ENCODE measurements around the gene TTC24. TPM values are rescaled to one million over a fixed set of nuclear protein-coding genes. Genes with fewer than 3 reads are reported as not detected.

TTC24 gene
- total RNA-seq = not detected in 2 replicates

DNA sequence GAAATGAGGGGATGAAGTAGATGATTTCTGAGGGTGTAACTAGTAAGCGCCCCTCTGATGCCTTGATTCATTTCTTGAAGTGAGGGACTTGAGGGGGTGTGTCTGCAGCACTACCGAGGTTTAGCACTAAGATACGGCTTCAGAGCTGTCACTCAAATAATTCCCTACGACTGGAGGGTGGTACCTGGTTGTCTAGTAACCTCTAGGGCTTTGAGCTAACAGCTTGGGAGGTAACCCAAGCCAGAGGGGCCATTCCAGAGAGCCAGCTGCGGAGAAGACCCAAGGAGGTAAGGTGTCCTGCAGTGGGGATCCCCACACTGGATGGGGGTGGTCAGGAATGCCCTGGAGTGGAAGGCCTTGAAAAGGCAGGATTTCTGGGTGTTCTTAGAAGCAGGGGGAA lies at the start of gene TTC24:
TSS of gene TTC24 (plus strand) at position 252 of the 400 bp plus-strand sequence. CDS start 1,642 bp downstream, outside the sequence.

DNA sequence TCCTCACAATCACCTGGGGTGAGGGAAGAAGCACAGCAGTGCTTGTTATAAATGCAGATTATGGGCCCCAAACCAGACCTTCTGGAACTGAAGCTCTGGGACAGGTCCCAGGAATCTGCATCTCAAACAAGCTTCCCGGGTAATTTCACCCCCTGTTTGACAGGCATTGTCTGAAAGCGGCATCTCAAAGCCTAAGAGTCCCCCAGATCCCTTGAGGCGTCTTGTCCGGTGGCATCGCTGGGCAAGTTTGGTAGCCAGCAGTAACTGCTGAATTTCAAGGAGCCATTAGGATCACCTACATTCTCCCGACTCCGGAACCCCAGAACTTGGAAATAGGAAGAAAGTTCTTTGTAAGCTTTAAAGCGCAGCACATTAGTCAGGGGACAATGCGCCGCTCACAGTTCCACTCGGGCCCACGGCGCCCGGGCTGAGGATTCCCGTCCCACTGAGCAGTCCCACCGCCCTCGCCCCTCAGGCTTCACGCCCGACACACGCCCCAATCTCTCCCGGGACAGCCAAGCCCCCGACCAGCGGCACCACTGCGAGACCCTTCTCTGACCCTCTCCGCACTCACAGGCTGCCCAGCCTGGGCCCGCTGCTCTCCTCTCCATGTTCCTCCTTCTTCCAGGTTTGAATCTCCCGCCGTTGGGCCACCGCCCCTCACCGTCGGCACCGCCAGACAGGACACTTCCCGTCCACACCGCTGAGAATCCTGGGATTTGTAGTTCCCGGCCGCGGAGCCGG lies 7.4 kb upstream of the TTC24 start, which contains the start of gene IQGAP3:
TSS of gene IQGAP3 (minus strand) at position 647 of the 744 bp plus-strand sequence. CDS start at position 611, 36 bp downstream.

DNA sequence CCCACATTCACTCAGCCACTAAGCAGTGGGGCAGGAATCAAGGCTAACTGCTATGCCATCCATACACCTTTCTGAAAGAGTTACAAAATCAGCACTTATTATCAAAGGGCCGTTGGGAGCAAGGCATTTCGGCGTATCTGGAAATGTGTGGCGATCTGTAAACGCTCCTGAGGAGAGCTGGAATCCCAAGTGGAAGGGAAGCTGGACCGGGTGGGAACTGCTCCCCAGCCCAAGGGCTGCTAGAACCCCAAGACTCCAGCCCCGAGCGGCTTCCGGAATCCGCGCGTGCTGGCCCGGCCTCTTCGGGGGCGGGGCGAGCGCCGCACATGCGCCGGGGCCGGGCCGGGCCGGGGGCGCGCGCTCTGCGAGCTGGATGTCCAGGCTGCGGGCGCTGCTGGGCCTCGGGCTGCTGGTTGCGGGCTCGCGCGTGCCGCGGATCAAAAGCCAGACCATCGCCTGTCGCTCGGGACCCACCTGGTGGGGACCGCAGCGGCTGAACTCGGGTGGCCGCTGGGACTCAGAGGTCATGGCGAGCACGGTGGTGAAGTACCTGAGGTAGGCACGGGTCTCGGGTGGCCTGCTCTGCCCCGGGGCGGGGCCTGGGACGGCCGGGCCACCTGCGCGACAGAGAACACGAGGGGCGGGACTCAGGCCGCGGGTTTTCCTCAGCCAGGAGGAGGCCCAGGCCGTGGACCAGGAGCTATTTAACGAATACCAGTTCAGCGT lies 12.1 kb downstream of the TTC24 start, which contains the start of gene NAXE:
TSS of gene NAXE (plus strand) at position 345 of the 726 bp plus-strand sequence. CDS start at position 374, 29 bp downstream.

DNA sequence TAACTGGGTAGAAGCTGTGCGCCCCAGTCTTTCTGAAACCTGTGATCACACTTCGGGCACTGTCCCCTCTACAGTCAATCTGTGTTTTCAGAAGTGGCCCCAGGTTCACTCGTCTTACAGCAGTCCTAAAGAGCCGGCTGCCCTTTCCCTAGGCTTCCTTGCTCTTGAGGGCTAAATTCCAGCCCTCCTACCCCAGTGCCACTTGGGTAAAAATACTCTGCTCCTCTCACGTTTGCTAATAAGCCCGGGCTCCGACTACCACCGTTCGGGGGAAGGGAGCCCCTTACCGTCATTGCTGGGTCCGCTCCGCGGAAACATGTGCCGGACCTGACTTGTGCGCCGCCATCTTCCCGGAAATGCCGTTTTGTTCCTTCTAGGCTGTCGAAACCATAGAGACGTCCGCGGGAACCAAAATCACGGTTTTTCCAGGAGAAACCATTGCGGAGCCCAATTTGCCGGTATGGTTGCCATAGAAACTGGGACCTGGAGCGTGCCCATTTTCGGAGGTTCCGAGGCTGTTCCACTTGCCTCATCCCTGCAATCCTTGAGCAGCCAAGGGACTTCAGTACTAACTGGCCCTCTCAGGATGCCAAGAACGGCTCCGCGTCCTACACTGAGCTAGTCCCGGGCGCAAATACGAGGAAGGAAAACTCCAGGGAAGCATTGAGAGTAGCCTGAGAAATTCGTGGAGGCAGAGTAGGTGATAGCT lies 21.8 kb downstream of the TTC24 start, which contains the start of gene GPATCH4:
TSS of gene GPATCH4 (minus strand) at position 358 of the 709 bp plus-strand sequence.

DNA sequence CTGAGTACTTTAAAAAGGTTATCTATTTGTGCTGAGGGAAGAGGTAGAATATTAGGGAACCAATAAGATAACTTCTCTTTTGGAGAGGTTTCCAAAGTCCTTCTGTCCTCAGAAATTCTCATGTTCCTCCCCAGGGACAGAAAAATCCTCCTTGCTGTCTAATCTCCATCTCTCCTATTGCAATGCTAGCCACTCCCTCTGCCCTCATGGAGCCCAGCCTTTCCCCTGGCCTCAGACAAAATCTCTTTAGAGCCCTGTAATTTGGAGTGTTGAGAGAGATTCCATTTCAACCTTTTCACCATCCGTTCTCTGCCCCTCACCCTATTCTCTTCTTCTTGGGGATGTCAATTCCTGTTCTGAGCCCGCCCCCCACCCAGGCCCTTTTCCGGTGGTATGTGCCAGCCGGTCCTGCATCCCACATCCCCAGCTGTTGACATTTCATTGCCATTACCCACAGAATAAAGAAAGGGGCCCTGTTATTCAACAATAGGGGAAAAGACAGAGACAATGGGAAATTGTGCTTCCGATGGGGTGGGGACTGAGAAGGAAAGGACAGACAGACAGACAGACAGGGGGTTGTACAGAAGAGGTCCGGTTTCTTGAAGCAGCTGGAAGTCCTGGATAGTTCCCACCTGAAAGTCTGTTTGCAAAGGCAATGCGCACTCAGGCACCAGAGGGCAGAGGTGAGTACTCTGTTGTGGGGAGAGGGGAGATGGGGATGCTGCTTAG lies 39.5 kb downstream of the TTC24 start, which contains the start of gene HAPLN2:
TSS of gene HAPLN2 (plus strand) at position 563 of the 729 bp plus-strand sequence. CDS start 4,076 bp downstream, outside the sequence.

Other genes starting within 250 kb of the TTC24 start
- 360 and 366 TPM in 2 replicates for gene CCT3, start 241.4 kb upstream of the TTC24 start, total RNA-seq
- 0.15 and 2.2 TPM in 2 replicates for gene TSACC, start 241.2 kb upstream of the TTC24 start, total RNA-seq
- gene RHBG, start 210.5 kb upstream of the TTC24 start, total RNA-seq = not detected in 2 replicates
- 11.4 and 18.0 TPM in 2 replicates for gene MEF2D, start 78.9 kb upstream of the TTC24 start, total RNA-seq
- 48.9 and 50.9 TPM in 2 replicates for gene IQGAP3, start 7.2 kb upstream of the TTC24 start, total RNA-seq
- 110 and 113 TPM in 2 replicates for gene NAXE, start 12.1 kb downstream of the TTC24 start, total RNA-seq
- gene GPATCH4, start 21.8 kb downstream of the TTC24 start, total RNA-seq = 15.8 and 16.9 TPM in 2 replicates
- not detected in 2 replicates for gene HAPLN2, start 39.7 kb downstream of the TTC24 start, total RNA-seq
- not detected in 2 replicates for gene BCAN, start 62.4 kb downstream of the TTC24 start, total RNA-seq
- gene NES, start 97.7 kb downstream of the TTC24 start, total RNA-seq = 30.5 and 35.0 TPM in 2 replicates
- gene CRABP2, start 125.9 kb downstream of the TTC24 start, total RNA-seq = 32.1 and 50.8 TPM in 2 replicates
- gene METTL25B, start 148.7 kb downstream of the TTC24 start, total RNA-seq = 11.0 and 11.6 TPM in 2 replicates
- gene ISG20L2, start 149.0 kb downstream of the TTC24 start, total RNA-seq = 22.4 and 24.9 TPM in 2 replicates
- gene MRPL24, start 161.4 kb downstream of the TTC24 start, total RNA-seq = 96.9 and 106 TPM in 2 replicates
- 193 and 222 TPM in 2 replicates for gene HDGF, start 172.0 kb downstream of the TTC24 start, total RNA-seq
- gene PRCC, start 187.8 kb downstream of the TTC24 start, total RNA-seq = 41.6 and 43.2 TPM in 2 replicates
- 0.34 and 0.59 TPM in 2 replicates for gene SH2D2A, start 237.1 kb downstream of the TTC24 start, total RNA-seq